Forelimb muscle (tissue), 1 donor: Measurements from ENCODE around the gene GPC6. TPM values are rescaled to one million over a fixed set of nuclear protein-coding genes. Genes with fewer than 3 reads are reported as not detected.

Source experiments
- DNase-seq: peaks from one replicate; pipeline ENCODE4 v3.0.0-alpha.2; 2013; ENCODE audit warnings: low read depth
- polyA plus RNA-seq: library from polyadenylated mRNA; unstranded; fragments of 120-200 nt; gene quantifications from one replicate; pipeline ENCODE4 v1.2.1, GENCODE V29; 2013; ENCODE audit not compliant: insufficient read length

Gene GPC6
- polyA plus RNA-seq, 1 donor = 8.2 TPM

DNA sequence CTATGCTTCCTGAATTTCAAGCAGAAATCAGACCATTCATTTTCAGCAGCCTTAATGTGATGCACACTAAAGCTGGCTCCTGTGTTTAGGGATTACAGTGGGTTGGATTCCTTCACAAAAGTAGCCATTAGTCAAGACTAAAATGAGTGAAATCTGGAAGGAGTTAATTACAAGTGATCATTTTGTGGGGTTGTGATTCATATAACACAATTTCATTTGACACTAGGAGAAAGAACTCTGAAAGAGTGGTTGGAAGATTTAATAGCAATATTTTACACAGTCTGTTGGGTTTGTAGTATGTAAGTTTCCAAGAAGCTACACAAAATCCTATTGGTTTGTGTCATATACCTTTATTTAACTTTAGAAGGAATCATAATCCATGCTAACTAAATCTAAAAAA is 1015.9 kb downstream of the GPC6 start:
- no peak for DNase-seq

DNA sequence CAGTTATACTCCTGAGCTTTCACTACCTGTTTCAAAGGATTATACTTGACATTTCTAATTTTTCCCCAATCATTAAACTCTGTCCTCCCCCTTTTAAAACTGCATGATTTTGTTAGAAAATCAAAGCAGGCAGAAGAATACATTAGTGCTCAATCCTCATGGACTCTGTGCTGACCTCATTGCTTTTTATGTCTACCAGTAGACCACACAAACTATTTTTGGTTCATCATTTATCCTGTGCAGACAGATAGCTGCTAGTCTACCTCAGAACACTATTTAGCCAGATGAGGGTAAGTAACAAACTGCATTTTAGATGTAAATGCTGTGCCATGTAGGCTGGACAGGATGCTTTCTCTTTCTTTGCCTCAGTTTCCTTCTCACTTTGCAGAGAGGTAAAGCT is 1016.9 kb downstream of the GPC6 start:
- no peak for DNase-seq

- DNase-seq = no peak
Measured at GRCh38 chr13:94246495-94246894, 1019.9 kb downstream of the GPC6 start.

GRCh38 chr13:94247890-94248289 is 1021.3 kb downstream of the GPC6 start:
- no peak for DNase-seq

GRCh38 chr13:94248454-94249228 is 1022.0 kb downstream of the GPC6 start:
- DNase-seq = no peak

- DNase-seq = no peak
Measured at GRCh38 chr13:94249512-94249911, 1022.9 kb downstream of the GPC6 start.

DNA sequence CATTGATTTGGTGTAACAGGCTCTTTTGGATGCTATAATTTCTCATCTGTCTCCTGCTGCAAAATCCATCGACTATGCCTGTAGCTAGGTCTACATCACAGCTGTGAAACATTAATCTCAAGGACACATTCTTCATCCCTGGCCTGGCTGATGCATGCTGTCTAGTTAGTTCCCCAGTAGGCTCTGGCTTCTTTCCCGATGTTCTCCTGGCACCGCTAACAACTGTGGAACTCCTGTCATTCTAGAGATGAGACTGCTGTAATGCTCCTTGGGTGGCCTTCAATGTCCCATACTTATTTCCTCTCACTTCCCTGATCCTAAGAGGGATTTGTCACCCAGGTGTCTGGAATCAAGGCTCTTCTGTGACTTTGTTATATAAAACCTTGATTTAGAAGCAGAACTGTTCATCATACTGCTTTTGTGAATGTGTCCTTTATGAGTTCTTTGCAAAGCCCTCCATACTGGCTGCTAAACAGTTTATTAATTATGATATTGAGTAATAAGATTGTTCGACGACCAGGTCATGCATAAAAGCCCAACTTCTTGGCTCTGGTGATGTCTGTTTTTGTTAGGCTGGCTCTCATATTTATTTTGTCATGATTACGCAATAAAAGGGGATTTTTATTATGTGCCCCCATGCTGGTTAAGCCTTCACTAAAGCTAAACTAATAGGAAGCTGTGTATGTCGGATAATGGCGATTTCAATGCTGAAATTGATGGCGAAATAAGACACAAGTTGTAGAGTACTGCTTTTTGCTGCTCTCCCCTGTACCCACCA is 1025.4 kb downstream of the GPC6 start:
- DNase-seq = peak; percentile 14

- no peak for DNase-seq
Measured at GRCh38 chr13:94254737-94255136, 1028.1 kb downstream of the GPC6 start.

GRCh38 chr13:94256721-94257120 is 1030.1 kb downstream of the GPC6 start:
- no peak for DNase-seq

DNA sequence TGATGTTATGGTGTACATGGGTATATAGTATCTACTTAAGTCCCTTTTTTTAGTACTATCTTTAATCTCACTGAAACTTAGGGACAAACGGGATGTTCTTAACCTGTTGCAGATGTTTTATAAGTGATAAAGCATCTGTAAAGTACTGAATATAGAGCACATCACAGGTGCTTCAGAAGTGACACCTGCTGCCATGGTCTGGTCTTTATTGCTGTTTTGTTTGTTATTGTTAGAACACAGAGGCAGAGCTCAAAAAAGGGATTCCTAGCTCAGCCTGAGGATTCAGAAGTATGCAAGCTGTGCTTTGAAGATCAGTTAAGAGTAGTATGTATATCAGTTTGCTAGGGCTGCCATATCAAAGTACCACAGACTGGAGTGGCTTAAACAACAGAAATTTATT is 1033.4 kb downstream of the GPC6 start:
- DNase-seq = no peak

DNA sequence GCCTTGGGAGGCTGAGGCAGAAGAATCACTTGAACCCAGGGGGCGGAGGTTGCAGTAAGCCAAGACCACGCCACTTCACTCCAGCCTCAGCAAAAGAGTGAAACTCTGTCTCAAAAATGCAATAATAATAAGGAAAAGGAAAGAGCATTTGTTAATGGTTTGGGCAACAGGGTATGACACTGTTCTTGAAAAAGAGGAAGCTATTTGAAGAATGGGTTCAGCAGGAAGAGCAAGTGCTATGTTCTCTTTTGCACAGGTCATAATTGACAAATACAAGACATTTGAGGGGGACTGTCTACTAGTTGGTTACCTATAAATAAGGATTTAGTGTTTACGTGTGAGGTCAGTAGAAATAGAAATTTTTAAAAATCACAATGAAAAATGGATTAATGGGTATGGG is 1034.6 kb downstream of the GPC6 start:
- no peak for DNase-seq

DNA sequence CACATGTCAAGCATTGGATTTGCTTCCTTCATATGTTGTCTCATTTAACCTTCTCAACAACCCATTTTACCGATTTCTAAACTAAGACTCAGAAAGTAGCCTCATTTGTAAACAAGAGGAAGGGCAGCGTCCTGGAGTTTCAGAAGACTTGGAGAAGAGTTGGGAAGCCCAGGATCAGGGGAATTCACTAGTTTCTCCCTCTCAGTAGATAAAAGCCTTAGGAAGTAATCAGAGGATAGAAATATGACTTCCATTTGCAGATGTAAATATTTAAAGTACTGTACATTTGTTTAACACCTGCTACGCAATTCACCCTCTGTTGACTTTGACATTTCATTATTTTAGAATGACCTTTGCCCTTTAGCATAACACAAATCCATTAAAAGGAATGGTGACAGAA is 1036.4 kb downstream of the GPC6 start:
- no peak for DNase-seq

DNA sequence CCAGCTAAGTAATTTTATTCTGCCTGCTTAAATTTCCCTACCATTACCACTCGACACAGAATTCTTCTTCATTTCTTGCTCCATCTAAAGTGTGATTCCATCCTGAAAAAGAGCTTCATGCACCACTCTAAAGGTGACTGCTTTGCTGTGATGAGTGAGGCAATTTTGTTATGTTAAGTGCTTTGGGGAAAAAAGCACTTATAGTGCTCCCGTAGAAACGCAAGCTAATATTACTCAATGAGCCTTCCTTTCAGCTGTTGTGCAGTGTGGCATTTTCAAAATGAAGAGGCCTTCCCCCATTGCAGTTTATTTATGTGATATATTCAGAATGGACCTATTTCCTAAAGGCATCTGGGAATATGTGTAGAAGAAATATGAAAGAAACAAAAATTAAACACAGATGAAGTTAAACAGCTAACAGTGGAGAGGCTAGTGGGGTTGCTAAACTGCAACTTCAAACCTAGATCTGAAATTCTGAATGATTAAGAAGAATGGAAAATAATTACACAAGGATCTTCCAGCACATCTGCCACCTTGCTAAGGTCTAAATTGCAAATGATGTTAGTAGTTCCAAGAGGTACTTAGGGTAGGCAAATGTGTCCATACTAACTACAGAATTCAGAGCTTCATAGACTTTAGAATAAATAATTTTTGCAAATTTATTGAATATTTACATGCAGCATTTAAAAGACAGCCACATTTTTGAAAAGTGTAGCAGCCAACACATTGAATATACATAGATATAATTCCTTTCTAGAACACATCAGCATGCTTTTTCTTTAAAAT is 1041.2 kb downstream of the GPC6 start:
- DNase-seq = no peak

- DNase-seq = no peak
Measured at GRCh38 chr13:94268661-94269060, 1042.1 kb downstream of the GPC6 start.

GRCh38 chr13:94269557-94269956 is 1043.0 kb downstream of the GPC6 start:
- no peak for DNase-seq

DNA sequence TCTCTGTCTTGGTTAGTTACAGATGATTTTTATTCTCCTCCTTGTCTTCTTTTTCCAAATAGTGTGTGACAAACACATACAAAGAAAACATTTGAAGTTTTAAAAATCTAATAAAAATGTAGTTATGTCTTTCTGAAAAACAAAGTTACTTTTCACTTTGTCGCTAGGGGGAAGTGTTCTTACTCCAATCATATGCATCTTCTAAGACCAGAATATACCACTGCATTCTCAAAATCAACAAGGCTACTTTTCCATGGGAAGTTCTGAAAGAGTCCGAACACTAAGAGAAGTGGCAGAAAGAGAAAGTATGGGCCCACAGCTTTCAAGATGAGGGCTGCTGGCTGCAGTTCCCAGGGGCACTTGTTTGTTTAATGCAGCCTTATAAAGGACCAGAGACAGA is 1043.9 kb downstream of the GPC6 start:
- DNase-seq = no peak

DNA sequence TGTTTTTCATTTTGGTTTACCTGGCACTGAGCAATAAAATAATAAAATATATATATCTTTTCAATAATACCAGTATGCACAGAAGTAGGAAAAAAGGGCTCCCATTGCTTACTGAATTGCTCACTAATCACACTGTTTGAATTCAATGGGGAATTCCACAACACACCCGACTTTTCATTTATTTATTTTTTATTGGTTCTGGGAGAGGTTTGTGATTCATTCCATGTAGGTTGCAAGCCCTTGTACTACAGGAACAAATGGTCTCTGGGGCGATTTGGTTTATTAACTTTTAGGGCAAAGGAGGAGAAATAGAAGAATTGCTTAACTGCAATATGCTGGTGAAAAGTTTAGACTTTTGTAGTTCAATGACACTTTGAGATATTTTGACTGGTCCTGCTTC is 1045.4 kb downstream of the GPC6 start:
- DNase-seq = no peak

DNA sequence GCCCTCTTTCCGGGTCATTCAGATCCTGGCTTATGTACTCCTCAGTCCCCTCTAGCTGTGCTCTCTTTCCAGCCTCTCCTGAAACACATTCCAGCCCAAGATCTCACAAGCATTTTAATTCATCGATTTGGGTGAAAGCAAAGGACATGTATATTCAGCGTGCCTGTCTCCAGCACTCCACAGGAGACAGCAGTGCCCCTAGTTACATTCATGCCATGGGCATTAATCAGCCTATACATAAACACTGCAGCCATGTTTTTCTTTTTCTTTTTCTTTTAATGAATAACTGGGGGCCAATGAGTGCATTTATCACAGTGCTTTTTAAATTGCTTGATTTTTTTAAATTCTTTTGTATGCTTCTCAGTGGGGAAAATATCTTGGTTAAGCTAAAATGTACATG is 1053.7 kb downstream of the GPC6 start:
- no peak for DNase-seq

DNA sequence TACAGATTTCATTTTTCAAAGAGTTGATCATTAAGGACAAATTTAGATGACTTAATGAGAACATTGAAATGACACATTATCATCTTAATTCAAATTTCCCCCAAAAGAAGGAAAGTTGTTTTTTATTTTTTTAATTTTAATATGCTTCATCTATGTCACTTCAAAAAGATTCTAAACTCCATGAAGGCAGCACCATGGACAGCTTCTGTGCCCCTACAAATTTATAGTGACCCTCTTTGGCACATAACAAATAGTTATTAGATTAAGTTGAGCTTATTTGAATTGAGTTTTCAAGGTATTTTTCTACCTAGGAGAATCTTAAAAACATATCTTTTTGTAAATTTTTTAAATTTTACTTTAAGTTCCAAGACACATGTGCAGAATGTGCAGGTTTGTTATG is 1054.2 kb downstream of the GPC6 start:
- DNase-seq = no peak

- no peak for DNase-seq
Measured at GRCh38 chr13:94286581-94286980, 1060.0 kb downstream of the GPC6 start.

DNA sequence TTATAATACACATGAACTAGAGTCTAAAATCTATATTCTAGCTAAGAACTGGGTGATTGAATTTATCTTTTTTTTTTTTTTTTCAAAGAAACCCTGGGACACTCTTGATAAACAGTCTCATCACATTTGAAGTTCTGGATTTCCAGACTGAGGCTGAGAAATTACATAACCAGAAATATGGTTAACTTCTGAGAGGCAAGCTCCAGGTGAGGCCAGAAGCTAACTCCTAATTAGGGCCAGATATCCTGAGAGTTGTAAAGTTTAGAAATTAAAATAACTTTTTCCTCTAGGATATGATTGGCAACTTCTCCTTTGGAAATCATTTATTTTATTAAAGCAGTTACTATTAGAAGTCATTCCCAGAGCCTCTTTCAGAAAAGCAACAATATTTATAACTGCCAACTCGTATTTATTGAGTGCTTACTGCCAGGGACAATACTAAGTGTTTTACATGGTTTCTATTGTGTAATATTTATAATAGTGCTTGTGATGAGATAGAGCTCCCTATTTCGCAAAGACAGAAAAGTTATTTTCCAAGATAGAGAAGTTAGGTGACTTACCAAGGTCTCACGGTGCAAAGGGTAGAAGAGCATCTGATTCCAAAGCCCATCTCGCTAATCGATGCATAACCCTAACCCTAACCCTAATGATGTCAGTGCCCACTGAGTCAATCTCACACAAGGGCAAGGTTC is 1065.2 kb downstream of the GPC6 start:
- no peak for DNase-seq

DNA sequence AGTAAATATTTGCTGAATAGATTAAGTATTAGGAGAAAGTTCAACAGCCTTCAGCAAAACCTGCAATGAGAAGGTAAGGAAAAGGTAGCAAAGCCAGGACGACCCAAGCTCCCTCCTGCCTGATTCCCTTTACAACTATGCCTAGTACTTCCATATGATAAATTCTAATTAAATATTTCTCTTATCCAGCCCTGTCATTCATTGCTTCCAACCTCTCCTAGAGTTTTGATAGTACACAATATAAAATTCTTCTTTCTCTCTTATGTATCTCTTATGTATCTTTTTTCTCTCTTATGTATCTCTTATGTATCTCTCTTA is 1065.7 kb downstream of the GPC6 start:
- no peak for DNase-seq
